GM21529 (cell line): ENCODE data around the gene RNF40.

Experiments used
- ATAC-seq: cut with Tn5 transposase; IDR thresholded peaks from one replicate; pipeline ENCODE4 v1.9.1; 2021; ENCODE audit not compliant: unreplicated experiment

The RNF40 gene

GRCh38 chr16:30761427-30761927 is 645 bp upstream of the RNF40 start:
- peak; percentile 27 for ATAC-seq

- ATAC-seq = no peak
Observed at GRCh38 chr16:30762991-30763725, 1.0 kb downstream of the RNF40 start.

DNA sequence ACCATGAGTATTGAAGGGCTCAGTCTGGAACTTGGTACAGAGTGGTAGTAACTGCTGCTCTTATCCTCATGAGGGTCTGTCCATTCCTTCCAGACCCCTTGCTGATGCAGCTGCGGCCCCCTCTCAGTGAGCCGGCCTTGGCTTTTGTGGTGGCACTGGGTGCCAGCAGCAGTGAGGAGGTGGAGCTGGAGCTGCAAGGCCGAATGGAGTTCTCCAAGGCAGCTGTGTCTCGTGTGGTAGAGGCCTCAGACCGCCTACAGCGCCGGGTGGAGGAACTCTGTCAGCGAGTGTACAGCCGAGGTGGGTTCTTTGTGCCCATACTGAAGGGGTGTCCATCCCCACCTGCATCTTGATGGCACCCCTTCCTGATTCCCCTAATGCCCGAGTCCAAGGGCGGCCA is 2.0 kb downstream of the RNF40 start:
- no peak for ATAC-seq

DNA sequence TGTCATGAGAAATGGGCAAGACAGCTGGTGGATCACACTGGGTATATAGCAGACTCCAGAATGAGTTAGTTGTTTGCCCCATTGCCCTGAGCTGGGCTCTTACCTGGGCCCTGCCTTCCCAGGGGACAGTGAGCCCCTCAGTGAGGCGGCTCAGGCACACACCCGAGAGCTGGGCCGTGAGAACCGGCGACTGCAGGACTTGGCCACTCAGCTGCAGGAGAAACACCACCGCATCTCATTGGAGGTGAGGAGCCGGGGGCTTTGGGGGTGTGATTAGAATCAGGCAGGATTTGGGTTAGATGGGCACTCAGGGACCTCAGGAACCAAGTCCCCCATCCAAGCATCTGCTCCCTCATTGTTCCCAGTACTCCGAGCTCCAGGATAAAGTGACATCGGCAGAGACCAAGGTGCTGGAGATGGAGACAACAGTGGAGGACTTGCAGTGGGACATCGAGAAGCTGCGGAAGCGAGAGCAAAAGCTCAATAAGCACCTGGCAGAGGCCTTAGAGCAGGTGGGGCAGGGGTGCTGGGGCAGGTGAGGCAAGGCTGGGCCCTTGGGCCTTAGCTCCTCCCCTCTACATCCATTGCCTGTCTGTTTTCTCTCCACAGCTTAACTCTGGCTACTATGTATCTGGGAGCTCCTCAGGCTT is 2.8 kb downstream of the RNF40 start:
- no peak for ATAC-seq

GRCh38 chr16:30766206-30766932 is 4.2 kb downstream of the RNF40 start:
- no peak for ATAC-seq

GRCh38 chr16:30766933-30767284 is 4.8 kb downstream of the RNF40 start:
- no peak for ATAC-seq

GRCh38 chr16:30767767-30768465 is 5.8 kb downstream of the RNF40 start:
- ATAC-seq = no peak

DNA sequence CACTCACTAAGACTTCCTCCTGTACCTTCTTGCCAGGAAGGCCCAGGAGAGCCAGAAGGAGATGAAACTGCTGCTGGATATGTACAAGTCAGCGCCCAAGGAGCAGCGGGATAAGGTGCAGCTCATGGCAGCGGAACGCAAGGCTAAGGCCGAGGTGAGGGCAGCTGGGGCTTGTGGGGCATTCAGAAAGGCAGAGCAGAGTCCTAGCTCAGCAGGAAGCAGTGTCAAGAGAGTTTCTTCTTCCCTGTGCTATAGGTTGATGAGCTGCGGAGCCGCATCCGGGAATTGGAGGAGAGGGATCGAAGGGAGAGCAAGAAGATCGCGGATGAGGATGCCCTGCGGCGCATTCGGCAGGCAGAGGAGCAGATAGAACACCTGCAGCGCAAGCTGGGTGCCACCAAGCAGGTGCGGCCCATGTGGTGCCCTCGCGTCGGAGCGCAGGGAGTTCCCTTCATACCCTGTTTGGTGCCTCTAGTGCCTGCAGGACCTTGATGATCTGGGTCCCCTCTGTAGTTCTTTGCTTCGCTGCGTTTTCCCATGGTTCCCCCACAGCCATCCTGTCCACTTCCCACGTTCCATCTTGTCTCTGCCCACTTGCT is 6.6 kb downstream of the RNF40 start:
- ATAC-seq = no peak

GRCh38 chr16:30769379-30770089 is 7.4 kb downstream of the RNF40 start:
- no peak for ATAC-seq

GRCh38 chr16:30771726-30772125 is 9.6 kb downstream of the RNF40 start:
- ATAC-seq = no peak

DNA sequence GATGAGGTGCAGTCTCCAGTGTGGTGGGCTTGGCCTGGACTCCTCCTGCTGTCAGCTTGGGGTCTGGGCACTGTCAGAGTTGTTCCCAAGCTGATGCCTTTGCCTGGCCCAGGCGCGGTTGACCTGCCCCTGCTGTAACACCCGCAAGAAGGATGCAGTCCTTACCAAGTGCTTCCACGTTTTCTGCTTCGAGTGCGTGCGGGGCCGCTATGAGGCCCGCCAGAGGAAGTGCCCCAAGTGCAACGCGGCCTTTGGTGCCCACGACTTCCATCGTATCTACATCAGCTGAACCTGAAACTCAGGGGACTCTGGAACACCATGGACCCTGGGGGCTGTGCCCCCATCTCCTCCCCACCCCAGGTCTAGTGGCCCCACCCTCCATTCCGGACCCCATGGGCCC is 11.7 kb downstream of the RNF40 start:
- ATAC-seq = no peak

DNA sequence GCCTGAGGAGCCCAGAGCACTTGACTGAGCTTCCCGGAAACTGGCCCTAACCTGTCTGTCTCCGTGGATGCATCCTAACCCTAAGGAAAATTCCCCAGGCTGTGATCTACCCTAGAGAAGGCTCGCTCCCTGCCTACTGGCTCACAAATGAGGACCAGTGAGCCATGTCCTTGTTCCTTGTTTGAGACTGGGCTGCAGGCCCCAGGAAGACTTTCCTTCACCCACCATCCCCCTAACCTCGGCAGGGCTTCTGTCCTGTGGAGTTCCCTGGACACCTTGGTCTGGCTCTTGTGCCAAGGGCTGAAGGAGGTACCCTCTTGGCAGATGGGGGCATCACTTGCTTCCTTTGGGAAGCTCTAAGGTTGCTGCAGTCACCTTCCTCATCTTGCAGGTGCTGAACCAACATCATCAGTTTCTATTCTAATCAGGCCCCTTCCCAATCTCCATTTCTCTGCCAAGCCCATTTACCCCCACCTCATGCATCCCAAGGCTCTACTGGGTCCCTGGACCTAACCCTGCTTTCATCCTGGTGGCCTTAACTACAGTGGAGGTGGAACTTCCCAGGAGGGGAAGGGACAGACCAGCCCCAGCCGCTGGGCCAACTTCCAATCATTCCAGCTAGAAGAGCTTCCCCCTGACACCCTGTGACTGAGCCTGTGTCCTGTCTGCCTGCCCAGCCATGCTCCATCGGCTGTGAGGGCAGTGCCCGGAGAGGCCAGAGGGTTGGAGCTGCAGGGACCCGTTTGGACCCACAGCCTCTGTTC is 12.4 kb downstream of the RNF40 start:
- no peak for ATAC-seq

GRCh38 chr16:30775131-30775391 is 12.9 kb downstream of the RNF40 start:
- no peak for ATAC-seq

GRCh38 chr16:30775392-30776188 is 13.5 kb downstream of the RNF40 start:
- ATAC-seq = peak; percentile 67

GRCh38 chr16:30777591-30778297 is 15.6 kb downstream of the RNF40 start:
- no peak for ATAC-seq

DNA sequence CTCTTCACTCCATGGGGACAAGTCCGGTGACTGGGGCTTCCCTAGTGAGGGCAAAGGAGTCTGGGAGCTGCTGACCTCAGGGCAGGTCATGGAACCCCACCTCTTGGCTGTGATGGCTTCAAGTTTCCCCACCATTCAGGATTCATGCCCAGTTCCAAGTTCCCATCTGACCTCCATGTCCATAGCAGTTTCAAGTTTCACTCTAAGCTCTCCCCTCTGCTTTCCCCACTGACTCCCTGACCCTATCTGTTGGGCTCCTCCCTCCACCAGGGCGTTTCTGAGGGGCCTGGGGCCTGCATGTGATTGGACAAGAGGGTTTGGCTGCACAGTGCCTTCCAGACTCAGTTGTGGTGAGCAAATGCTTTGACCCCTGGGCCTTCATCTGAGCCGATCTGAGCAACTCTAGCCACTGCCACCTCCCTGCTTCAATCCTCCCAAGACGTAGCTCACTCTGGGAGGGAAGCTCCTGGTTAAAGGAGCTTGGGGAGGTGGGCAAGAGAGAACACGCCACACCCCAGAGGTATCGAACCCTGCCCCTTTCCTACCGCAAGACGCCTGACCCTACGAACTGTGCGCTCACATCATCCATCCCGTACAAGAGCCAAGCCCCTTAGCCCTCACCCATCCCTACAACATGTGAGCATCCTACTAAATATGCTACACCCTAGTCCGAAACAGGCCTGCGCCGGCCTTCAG is 16.6 kb downstream of the RNF40 start:
- ATAC-seq = no peak

- ATAC-seq = no peak
Observed at GRCh38 chr16:30779596-30779995, 17.5 kb downstream of the RNF40 start.

- no peak for ATAC-seq
Observed at GRCh38 chr16:30780021-30780420, 17.9 kb downstream of the RNF40 start.
